ENCODE results near the gene RXRA. TPM values are rescaled to one million over a fixed set of nuclear protein-coding genes. Genes with fewer than 3 reads are reported as not detected.

RXRA gene
- total and polyA plus RNA-seq, 2 of the 13 experiments (the other 11 are each of a cell fraction or from before 2014, with no cell fraction given) = 18.9 to 29.2 TPM

GRCh38 chr9:134328341-134328840 is 2.1 kb downstream of the RXRA start (continued):
- no peak for TF ChIP-seq ZNF619 (CRISPR knock-in tag; IDR thresholded peaks at IDR 0.05)
- TF ChIP-seq ATF7 (IDR thresholded peaks at IDR 0.05) = no peak
- TF ChIP-seq ATF7 (CRISPR knock-in tag; IDR thresholded peaks at IDR 0.05) = no peak
- no peak for TF ChIP-seq PCBP2 (optimal IDR thresholded peaks at IDR 0.05; ENCODE audit: low read depth, low read length, poor library complexity, severe bottlenecking)
- no peak for TF ChIP-seq MAFK (conservative IDR thresholded peaks at IDR 0.05 in 1 of 2, IDR thresholded peaks at IDR 0.05 in 1 of 2; ENCODE audit: low read length in 2 of 2)
- no peak for TF ChIP-seq LCORL (IDR thresholded peaks at IDR 0.05)
- no peak for TF ChIP-seq LCORL (CRISPR knock-in tag; IDR thresholded peaks at IDR 0.05)
- TF ChIP-seq NONO (IDR thresholded peaks at IDR 0.05) = no peak
- TF ChIP-seq NONO (CRISPR knock-in tag; conservative IDR thresholded peaks at IDR 0.05) = peak; percentile 63; the same call in 1 of the 2 replicates
- TF ChIP-seq MIER2 (CRISPR knock-in tag; IDR thresholded peaks at IDR 0.05) = no peak
- no peak for TF ChIP-seq ZNF329 (CRISPR knock-in tag; IDR thresholded peaks at IDR 0.05; ENCODE audit: low read depth)
- TF ChIP-seq ZFP41 (CRISPR knock-in tag; IDR thresholded peaks at IDR 0.05; ENCODE audit: borderline replicate concordance) = no peak
- TF ChIP-seq, protein P1, sequence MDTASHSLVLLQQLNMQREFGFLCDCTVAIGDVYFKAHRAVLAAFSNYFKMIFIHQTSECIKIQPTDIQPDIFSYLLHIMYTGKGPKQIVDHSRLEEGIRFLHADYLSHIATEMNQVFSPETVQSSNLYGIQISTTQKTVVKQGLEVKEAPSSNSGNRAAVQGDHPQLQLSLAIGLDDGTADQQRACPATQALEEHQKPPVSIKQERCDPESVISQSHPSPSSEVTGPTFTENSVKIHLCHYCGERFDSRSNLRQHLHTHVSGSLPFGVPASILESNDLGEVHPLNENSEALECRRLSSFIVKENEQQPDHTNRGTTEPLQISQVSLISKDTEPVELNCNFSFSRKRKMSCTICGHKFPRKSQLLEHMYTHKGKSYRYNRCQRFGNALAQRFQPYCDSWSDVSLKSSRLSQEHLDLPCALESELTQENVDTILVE (CRISPR knock-in tag; IDR thresholded peaks at IDR 0.05) = no peak
- TF ChIP-seq ZNF138 (CRISPR knock-in tag; IDR thresholded peaks at IDR 0.05; ENCODE audit: low read depth) = peak; percentile 67; the same call in 1 of the 2 replicates
- TF ChIP-seq, protein P2, sequence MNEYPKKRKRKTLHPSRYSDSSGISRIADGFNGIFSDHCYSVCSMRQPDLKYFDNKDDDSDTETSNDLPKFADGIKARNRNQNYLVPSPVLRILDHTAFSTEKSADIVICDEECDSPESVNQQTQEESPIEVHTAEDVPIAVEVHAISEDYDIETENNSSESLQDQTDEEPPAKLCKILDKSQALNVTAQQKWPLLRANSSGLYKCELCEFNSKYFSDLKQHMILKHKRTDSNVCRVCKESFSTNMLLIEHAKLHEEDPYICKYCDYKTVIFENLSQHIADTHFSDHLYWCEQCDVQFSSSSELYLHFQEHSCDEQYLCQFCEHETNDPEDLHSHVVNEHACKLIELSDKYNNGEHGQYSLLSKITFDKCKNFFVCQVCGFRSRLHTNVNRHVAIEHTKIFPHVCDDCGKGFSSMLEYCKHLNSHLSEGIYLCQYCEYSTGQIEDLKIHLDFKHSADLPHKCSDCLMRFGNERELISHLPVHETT (CRISPR knock-in tag; conservative IDR thresholded peaks at IDR 0.05) = peak; percentile 76
- no peak; the same call in none of the 2 replicates for TF ChIP-seq SOX5 (CRISPR knock-in tag; IDR thresholded peaks at IDR 0.05; ENCODE audit: borderline replicate concordance)
- TF ChIP-seq ZC3H4 (CRISPR knock-in tag; IDR thresholded peaks at IDR 0.05; ENCODE audit: borderline replicate concordance) = no peak
- TF ChIP-seq PAWR (CRISPR knock-in tag; IDR thresholded peaks at IDR 0.05; ENCODE audit: borderline replicate concordance) = no peak
- no peak for TF ChIP-seq ZBTB21 (CRISPR knock-in tag; IDR thresholded peaks at IDR 0.05)
- TF ChIP-seq GATAD1 (CRISPR knock-in tag; IDR thresholded peaks at IDR 0.05) = 0 out of 2 replicates have a peak, but pooled peaks have one; percentile 19
- TF ChIP-seq ZFP90 (CRISPR knock-in tag; IDR thresholded peaks at IDR 0.05; ENCODE audit: borderline replicate concordance) = no peak
- TF ChIP-seq PRDM10 (CRISPR knock-in tag; IDR thresholded peaks at IDR 0.05; ENCODE audit: low read depth) = peak; percentile 11; the same call in 1 of the 2 replicates
- TF ChIP-seq ZNF841 (CRISPR knock-in tag; IDR thresholded peaks at IDR 0.05; ENCODE audit: borderline replicate concordance) = no peak
- peak; percentile 40; the same call in 1 of the 2 replicates for TF ChIP-seq ZFP1 (CRISPR knock-in tag; IDR thresholded peaks at IDR 0.05)
- TF ChIP-seq ZNF143 (CRISPR knock-in tag; IDR thresholded peaks at IDR 0.05) = no peak
- TF ChIP-seq, protein P3, sequence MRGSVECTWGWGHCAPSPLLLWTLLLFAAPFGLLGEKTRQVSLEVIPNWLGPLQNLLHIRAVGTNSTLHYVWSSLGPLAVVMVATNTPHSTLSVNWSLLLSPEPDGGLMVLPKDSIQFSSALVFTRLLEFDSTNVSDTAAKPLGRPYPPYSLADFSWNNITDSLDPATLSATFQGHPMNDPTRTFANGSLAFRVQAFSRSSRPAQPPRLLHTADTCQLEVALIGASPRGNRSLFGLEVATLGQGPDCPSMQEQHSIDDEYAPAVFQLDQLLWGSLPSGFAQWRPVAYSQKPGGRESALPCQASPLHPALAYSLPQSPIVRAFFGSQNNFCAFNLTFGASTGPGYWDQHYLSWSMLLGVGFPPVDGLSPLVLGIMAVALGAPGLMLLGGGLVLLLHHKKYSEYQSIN (CRISPR knock-in tag; IDR thresholded peaks at IDR 0.05; ENCODE audit: borderline replicate concordance) = no peak
